Gastroesophageal sphincter (tissue), 3 donors: ENCODE measurements around the gene DACT2.

ENCODE experiments used
- CTCF ChIP-seq, 4 experiments: fragments of 200-600 bp in 2 of 4; fragments of 450-650 bp in 2 of 4; sonication (generic) in 1 of 4; IDR thresholded peaks; one replicate each; pipeline ENCODE4 v1.5.1; 2017 to 2019; ENCODE audit warnings: antibody characterized with exemption in 4 of 4, mild to moderate bottlenecking in 2 of 4, moderate library complexity in 2 of 4
- EP300 ChIP-seq: sonication (generic); formaldehyde crosslinking; IDR thresholded peaks from one replicate; pipeline ENCODE4 v1.6.1; 2017; ENCODE audit warnings: antibody characterized with exemption, mild to moderate bottlenecking
- POLR2A ChIP-seq, 2 donors: fragments of 450-650 bp; IDR thresholded peaks; one replicate each; pipeline ENCODE4 v1.6.1; 2017; ENCODE audit warnings: antibody characterized with exemption in 2 of 2, mild to moderate bottlenecking in 2 of 2, moderate library complexity in 1 of 2
- POLR2AphosphoS5 ChIP-seq: sonication (generic); formaldehyde crosslinking; IDR thresholded peaks from one replicate; pipeline ENCODE4 v1.6.1; 2017; ENCODE audit warnings: antibody characterized with exemption

- TF ChIP-seq POLR2A (IDR thresholded peaks at IDR 0.05): no peak
- no peak for TF ChIP-seq CTCF (IDR thresholded peaks at IDR 0.05)
- no peak for TF ChIP-seq EP300
- no peak for TF ChIP-seq POLR2AphosphoS5
These were observed 40.2 kb upstream of the DACT2 start for GRCh38 chr6:168359794-168360193.
